Testis (tissue), 2 donors: Measurements from ENCODE around the gene ECE2.

ENCODE experiments used
- CTCF ChIP-seq, 3 experiments: fragments of 450-650 bp in 2 of 3; fragments of 200-600 bp in 1 of 3; sonication (generic) in 1 of 3; IDR thresholded peaks; one replicate each; pipeline ENCODE4 v1.5.1; 2016 to 2019; ENCODE audit warnings: antibody characterized with exemption in 3 of 3, mild to moderate bottlenecking in 2 of 3, moderate library complexity in 1 of 3
- POLR2A ChIP-seq: fragments of 450-650 bp; IDR thresholded peaks from one replicate; pipeline ENCODE4 v1.6.1; 2017; ENCODE audit warnings: antibody characterized with exemption, mild to moderate bottlenecking, moderate library complexity

DNA sequence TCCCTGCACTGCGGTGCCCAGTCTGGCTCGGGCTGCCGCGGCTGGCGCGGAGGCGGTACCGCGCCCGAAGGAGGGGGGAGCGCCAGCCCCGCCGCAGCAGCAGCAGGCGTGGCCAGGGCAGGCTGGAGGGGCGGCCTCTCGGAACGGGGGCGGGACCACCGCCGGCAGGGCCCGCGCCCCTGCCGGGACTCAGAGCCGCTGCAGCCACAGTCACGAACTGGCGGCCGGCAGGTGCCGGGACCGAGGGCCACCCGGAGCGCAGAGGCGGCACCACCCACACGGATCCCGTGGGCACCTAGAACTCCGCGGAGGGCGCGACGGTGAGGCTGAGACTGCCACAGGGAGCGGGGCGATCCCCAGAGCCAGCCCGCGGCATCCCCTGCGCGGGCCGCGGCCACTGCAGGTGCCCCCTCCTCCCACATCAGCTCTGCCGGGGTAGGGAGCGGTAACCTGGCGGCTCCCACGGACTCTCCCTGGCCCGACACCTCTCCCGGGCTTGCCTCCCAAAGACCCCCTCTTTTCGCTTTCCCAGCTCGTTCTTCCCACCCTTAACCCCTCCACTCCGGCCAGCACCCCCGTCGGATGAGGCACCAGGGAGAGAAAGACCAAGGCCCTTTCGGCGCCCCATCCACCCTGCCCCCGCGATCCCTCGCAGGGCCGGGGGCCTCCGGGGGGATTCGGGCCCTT lies 46.3 kb upstream of the ECE2 start, which contains the start of gene VWA5B2:
- TF ChIP-seq CTCF (IDR thresholded peaks at IDR 0.05) (peak in 1 of 3 experiments; percentile 37), POLR2A (no peak)
